HG03045 (cell line): ENCODE results near the gene SEMA3C.

Experiments
- ATAC-seq: cut with Tn5 transposase; IDR thresholded peaks from one replicate; pipeline ENCODE4 v1.9.1; 2021; ENCODE audit warnings: mild to moderate bottlenecking, moderate library complexity; ENCODE audit not compliant: unreplicated experiment

The SEMA3C gene

GRCh38 chr7:80918909-80919721 lies at the start of gene SEMA3C:
TSS of gene SEMA3C (minus strand) at chr7:80919051. CDS start at chr7:80916781, 2,270 bp downstream.
- no peak for ATAC-seq

- no peak for ATAC-seq
Observed at GRCh38 chr7:80968606-80969005, 49.8 kb upstream of the SEMA3C start.

- no peak for ATAC-seq
Observed at GRCh38 chr7:80967917-80968297, 49.1 kb upstream of the SEMA3C start.

GRCh38 chr7:80967071-80967916 lies 48.4 kb upstream of the SEMA3C start:
- ATAC-seq = no peak

- ATAC-seq = no peak
Observed at GRCh38 chr7:80960244-80960795, 41.5 kb upstream of the SEMA3C start.

- ATAC-seq = no peak
Observed at GRCh38 chr7:80957226-80957777, 38.5 kb upstream of the SEMA3C start.

- ATAC-seq = no peak
Observed at GRCh38 chr7:80954191-80954590, 35.3 kb upstream of the SEMA3C start.

GRCh38 chr7:80950550-80950967 lies 31.7 kb upstream of the SEMA3C start:
- ATAC-seq = no peak

GRCh38 chr7:80949449-80949848 lies 30.6 kb upstream of the SEMA3C start:
- ATAC-seq = no peak

GRCh38 chr7:80946858-80947257 lies 28.0 kb upstream of the SEMA3C start:
- no peak for ATAC-seq

GRCh38 chr7:80945976-80946375 lies 27.1 kb upstream of the SEMA3C start:
- no peak for ATAC-seq

GRCh38 chr7:80943342-80943741 lies 24.5 kb upstream of the SEMA3C start:
- ATAC-seq = no peak

GRCh38 chr7:80942261-80943041 lies 23.6 kb upstream of the SEMA3C start:
- no peak for ATAC-seq

- no peak for ATAC-seq
Observed at GRCh38 chr7:80941208-80941758, 22.4 kb upstream of the SEMA3C start.

GRCh38 chr7:80940539-80941207 lies 21.8 kb upstream of the SEMA3C start:
- no peak for ATAC-seq

- no peak for ATAC-seq
Observed at GRCh38 chr7:80937336-80937735, 18.5 kb upstream of the SEMA3C start.

- ATAC-seq = no peak
Observed at GRCh38 chr7:80935991-80936780, 17.3 kb upstream of the SEMA3C start.

GRCh38 chr7:80934321-80934720 lies 15.5 kb upstream of the SEMA3C start:
- no peak for ATAC-seq

GRCh38 chr7:80932536-80932935 lies 13.7 kb upstream of the SEMA3C start:
- ATAC-seq = no peak
